ENCODE data around the gene SUGCT.
"Not testable (repeated sequence)": the region's sequence is repeated elsewhere in the genome, so short reads cannot be mapped to it uniquely, and the experiment has no call there.

Gene SUGCT

GRCh38 chr7:40211276-40212003 is 76.6 kb downstream of the SUGCT start:
- H3K4me3 ChIP-seq (ENCODE audit: low read length), result no peak overlapping the region
- no peaks in the 10 kb centered on the region for H3K9me3 ChIP-seq (ENCODE audit: insufficient read depth, low read length)
- no peak for TF ChIP-seq CTCF (IDR thresholded peaks at IDR 0.05; ENCODE audit: low read depth, low read length)
- TF ChIP-seq EZH2phosphoT487 (IDR thresholded peaks at IDR 0.05; ENCODE audit: low read depth), result no peak
- H3K36me3 ChIP-seq (replicated peaks; ENCODE audit: low read depth, low read length), result no peaks in the 10 kb centered on the region
- H3K4me1 ChIP-seq (ENCODE audit: low read length), result no peaks in the 10 kb centered on the region
- no peaks in the 10 kb centered on the region for H4K20me1 ChIP-seq (ENCODE audit: insufficient read depth, low read length)
- no peak overlapping the region for H3K4me2 ChIP-seq (ENCODE audit: low read length)
- H3K79me2 ChIP-seq (ENCODE audit: low read length), result no peaks in the 10 kb centered on the region
- H3K9ac ChIP-seq (ENCODE audit: low read length), result no peak overlapping the region
- peaks cover 5% of the 10 kb centered on the region; the same call in 1 of the 2 replicates for H3K27me3 ChIP-seq (ENCODE audit: low read depth, low read length)
- no peak overlapping the region for H3K27ac ChIP-seq (ENCODE audit: low read length)
- H2AFZ ChIP-seq (ENCODE audit: low read depth, low read length), result no peak overlapping the region

DNA sequence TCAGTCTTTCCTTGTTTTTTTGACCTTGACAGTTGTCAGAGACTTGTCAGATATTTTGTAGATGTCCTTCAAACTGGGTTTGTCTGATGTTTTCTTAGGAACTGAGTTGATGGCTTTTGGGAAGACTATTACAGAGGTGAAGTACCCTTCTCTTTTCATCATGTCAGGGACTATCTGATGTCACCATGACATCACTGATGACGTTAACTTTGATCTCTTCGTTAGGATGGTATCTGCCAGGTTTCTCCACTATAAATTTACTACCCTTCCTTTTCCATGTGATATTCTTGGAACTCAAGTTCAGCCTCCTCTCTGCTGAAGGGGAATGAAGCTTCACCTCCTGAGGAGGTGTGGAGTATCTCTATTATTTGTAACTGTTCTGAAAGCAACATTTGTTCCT is 78.5 kb downstream of the SUGCT start:
- Histone ChIP-seq H3K9me3 (ENCODE audit: insufficient read depth, low read length) (no peaks in the 10 kb centered on the region), H3K4me1 (ENCODE audit: low read length) (no peaks in the 10 kb centered on the region), H3K36me3 (replicated peaks; ENCODE audit: low read depth, low read length) (no peaks in the 10 kb centered on the region), H3K27ac (ENCODE audit: low read length) (no peak overlapping the region), H3K4me2 (ENCODE audit: low read length) (no peak overlapping the region), H3K27me3 (ENCODE audit: low read depth, low read length) (no peaks in the 10 kb centered on the region), H3K9ac (ENCODE audit: low read length) (no peak overlapping the region), H3K4me3 (ENCODE audit: low read length) (no peak overlapping the region), H4K20me1 (ENCODE audit: insufficient read depth, low read length) (no peaks in the 10 kb centered on the region), H2AFZ (ENCODE audit: low read depth, low read length) (no peak overlapping the region), H3K79me2 (ENCODE audit: low read length) (no peaks in the 10 kb centered on the region)
- TF ChIP-seq EZH2phosphoT487 (IDR thresholded peaks at IDR 0.05; ENCODE audit: low read depth), result no peak

DNA sequence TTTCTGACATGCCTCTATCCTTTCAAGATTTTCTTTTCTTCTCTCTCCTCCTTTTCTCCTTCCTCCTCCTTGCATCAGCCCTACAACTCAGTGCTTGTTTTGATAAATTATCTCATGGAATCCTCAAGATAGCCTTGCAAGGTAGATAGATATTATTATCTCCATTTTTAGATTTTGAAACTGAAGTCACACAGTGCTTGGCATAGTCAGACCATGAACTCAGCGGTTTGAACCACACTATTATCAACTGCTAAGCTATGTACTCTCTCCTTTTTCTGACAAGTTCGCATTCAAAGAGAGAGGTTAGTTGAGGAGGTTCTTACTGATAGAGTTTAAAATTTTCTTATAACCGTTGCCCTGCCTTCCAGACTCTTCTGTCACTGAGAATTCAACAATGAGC is 79.1 kb downstream of the SUGCT start:
- Histone ChIP-seq H4K20me1 (ENCODE audit: insufficient read depth, low read length) (no peaks in the 10 kb centered on the region), H2AFZ (ENCODE audit: low read depth, low read length) (no peak overlapping the region)
- TF ChIP-seq EZH2phosphoT487 (IDR thresholded peaks at IDR 0.05; ENCODE audit: low read depth) (no peak), CTCF (IDR thresholded peaks at IDR 0.05; ENCODE audit: low read depth, low read length) (no peak)

DNA sequence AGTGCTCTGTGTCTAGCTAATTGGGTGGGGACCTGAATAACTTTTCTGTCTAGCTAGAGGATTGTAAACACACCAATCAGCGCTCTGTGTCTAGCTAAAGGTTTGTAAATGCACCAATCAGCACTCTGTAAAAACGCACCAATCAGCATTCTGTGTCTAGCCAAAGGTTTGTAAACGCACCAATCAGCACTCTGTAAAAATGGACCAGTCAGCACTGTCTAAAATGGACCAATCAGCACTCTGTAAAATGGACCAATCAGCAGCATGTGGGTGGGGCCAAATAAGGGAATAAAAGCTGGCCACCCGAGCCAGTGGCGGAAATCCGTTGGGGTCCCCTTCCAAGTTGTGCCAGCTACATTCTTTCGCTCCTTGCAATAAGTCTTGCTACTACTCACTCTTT is 83.8 kb downstream of the SUGCT start:
- H3K9me3 ChIP-seq (ENCODE audit: insufficient read depth, low read length); H3K4me3 ChIP-seq (ENCODE audit: low read length); H3K79me2 ChIP-seq (ENCODE audit: low read length); H2AFZ ChIP-seq (ENCODE audit: low read depth, low read length); H3K36me3 ChIP-seq (replicated peaks; ENCODE audit: low read depth, low read length); H3K27me3 ChIP-seq (ENCODE audit: low read depth, low read length); H3K9ac ChIP-seq (ENCODE audit: low read length); H3K4me1 ChIP-seq (ENCODE audit: low read length); H3K27ac ChIP-seq (ENCODE audit: low read length); H4K20me1 ChIP-seq (ENCODE audit: insufficient read depth, low read length); H3K4me2 ChIP-seq (ENCODE audit: low read length): not testable (repeated sequence)

More for the DNA sequence above, 79.1 kb downstream of the SUGCT start:
- no peak overlapping the region for H3K4me2 ChIP-seq (ENCODE audit: low read length)
- no peaks in the 10 kb centered on the region for H3K4me1 ChIP-seq (ENCODE audit: low read length)
- H3K9me3 ChIP-seq (ENCODE audit: insufficient read depth, low read length), result no peaks in the 10 kb centered on the region
- H3K27me3 ChIP-seq (ENCODE audit: low read depth, low read length), result no peaks in the 10 kb centered on the region
- H3K4me3 ChIP-seq (ENCODE audit: low read length), result no peak overlapping the region
- H3K79me2 ChIP-seq (ENCODE audit: low read length), result no peaks in the 10 kb centered on the region
- no peak overlapping the region for H3K9ac ChIP-seq (ENCODE audit: low read length)
- H3K27ac ChIP-seq (ENCODE audit: low read length), result no peak overlapping the region
- H3K36me3 ChIP-seq (replicated peaks; ENCODE audit: low read depth, low read length), result no peaks in the 10 kb centered on the region

GRCh38 chr7:40219917-40220316 is 85.1 kb downstream of the SUGCT start:
- no peaks in the 10 kb centered on the region for H3K36me3 ChIP-seq (replicated peaks; ENCODE audit: low read depth, low read length)
- no peaks in the 10 kb centered on the region for H3K9me3 ChIP-seq (ENCODE audit: insufficient read depth, low read length)
- H3K4me2 ChIP-seq (ENCODE audit: low read length), result no peak overlapping the region
- H3K4me1 ChIP-seq (ENCODE audit: low read length), result no peaks in the 10 kb centered on the region
- H2AFZ ChIP-seq (ENCODE audit: low read depth, low read length), result no peak overlapping the region
- H3K27ac ChIP-seq (ENCODE audit: low read length), result no peak overlapping the region
- no peaks in the 10 kb centered on the region for H4K20me1 ChIP-seq (ENCODE audit: insufficient read depth, low read length)
- no peaks in the 10 kb centered on the region; the same call in 1 of the 2 replicates for H3K27me3 ChIP-seq (ENCODE audit: low read depth, low read length)
- no peak for TF ChIP-seq CTCF (IDR thresholded peaks at IDR 0.05; ENCODE audit: low read depth, low read length)
- no peak for TF ChIP-seq EZH2phosphoT487 (IDR thresholded peaks at IDR 0.05; ENCODE audit: low read depth)
- H3K79me2 ChIP-seq (ENCODE audit: low read length), result no peaks in the 10 kb centered on the region
- no peak overlapping the region for H3K9ac ChIP-seq (ENCODE audit: low read length)
- no peak overlapping the region for H3K4me3 ChIP-seq (ENCODE audit: low read length)
